Measurements from ENCODE around the gene OPN4.

Gene OPN4

DNA sequence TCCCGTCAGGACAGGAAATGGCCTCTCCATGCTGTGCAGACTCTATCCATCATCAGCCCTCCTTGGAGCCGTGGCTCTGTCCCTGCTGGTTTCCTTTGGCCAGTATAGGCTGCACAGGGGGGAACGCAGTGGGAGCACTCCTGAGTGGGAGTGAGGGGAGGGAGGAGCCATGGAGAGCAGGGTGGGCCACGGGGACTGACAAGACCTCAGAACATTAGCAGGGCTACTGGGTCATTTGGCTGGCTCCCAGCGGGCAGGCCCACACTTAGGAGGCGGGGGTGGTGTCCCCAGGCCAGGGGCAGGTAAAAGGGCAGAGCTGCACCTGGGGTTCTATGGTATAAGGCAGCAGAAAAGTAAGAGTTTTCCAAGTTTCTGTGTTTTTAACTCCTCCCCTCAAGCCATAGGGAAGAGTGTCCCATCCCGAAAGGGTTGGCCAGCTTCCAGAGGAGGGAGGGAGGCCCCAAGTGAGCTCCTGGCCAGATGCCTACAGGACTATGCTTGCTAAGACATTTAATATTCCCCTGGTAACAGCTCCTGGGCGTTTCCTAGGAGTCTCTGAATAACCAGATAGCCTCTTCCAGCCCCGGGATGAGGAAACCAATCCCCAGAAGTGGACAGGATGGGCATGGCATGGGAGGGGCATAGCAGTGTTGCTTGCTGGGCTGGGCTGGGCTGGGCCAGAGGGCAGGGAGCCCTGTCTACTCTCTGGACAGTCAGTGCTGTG is 5.5 kb upstream of the OPN4 start:
- peak; percentile 81 for DNase-seq

DNA sequence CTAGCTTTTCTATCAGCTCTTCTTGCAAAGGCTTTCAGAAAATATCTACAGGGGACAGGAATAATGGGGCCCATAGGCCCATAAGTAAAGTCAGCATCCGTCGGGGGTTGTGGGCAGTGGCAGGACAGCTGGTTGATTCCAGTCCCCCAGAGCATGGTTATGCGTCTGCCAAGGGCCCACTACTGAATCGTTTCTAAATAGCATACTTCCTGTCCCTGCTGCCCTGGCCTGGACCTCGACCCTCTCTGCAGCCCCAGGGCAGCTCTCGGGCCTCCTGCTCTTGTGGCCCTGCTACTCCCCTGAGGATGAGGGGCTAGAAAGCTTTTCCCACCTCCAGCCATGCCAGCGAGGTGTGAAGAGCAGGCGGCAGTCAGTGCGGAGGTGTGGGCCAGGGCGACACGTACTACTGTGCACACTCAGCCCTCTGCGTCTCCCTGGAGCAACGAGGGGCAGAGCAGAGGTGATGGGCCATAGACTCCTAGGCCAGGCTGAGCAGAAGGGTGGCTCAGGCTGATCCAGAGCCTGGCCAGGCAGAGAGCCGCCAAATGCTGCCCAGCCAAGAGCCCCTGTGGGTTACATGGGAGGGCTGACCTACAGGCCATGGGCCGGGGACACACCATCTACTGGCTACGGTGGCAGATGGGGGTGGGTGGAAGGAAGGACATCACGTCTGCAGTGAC is 4.7 kb upstream of the OPN4 start:
- DNase-seq: no peak

DNA sequence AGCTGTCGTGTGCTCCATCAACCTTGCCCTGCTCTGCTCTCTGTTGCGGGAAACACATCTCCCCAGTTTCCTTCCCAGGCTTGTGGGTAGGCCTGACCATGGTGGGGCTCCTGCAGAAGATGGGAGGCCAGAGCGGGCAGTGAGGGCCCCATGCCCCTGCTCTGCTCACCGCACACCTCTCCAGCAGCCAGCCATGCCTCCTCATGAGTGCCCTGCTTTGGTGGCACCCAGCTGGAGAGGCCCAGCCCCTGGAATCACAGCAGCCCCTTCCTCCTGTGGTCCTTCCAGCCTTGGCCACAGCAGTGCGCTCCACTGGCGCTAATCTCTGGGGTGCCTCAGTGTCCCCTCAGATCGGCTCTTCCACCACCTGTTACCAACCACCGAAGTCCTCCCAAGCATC is 4.2 kb upstream of the OPN4 start:
- no peak for DNase-seq

DNA sequence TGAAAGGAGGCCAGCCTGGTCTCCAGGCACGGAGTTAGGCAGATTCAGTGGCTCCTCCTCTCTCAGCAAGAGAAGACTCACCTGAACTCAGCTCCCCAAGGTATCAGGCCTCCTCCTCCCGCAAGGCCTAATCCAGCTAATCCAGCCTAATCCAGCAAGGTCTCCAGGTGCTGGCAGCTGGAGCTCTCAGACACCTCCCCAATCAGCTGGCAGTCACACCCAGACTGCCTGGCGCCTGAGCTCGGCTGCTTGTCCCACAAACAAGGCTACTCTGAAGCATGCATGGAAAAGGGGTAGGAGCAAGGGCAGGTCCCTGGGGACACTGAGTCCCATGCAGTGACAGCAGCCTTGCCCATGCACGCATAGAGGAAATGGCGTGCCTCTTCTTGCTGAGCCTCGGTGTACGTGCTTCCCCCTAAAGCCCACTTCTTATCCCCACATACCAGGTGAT is 3.3 kb upstream of the OPN4 start:
- no peak for DNase-seq

DNA sequence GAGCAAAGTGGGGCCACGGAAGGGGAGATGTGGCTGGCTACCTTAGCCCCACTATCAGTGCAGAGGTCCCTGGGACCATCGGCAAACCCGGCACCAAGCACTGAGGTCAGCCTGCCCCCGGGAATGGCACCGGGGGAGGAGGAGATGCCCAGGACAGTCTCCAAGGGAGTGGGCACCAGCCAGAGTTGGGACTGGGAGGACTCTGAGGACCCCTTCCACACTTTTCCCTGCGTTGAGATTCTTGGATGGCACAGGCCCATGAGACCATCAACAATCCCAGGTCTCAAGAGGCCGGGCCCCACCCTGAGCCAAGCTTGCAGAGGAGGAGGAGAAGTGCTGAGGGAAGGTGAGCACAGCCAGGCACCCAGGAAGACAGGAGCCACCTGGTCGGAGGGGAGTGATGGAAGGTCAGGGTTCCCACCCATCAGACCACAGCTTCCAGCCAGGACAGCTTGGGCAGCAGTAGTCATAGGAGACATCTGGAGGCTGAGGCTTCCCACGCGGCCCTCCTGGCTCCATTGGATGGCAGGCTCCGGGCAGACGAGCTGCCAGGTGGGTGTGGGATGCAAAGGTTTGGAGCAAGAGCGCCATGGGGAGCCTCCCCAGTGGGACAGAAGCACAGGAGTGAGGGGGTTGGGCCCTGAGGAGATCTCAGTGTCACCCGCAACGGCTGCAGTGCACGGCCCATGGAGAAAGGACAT is 2.6 kb upstream of the OPN4 start:
- DNase-seq: no peak

DNA sequence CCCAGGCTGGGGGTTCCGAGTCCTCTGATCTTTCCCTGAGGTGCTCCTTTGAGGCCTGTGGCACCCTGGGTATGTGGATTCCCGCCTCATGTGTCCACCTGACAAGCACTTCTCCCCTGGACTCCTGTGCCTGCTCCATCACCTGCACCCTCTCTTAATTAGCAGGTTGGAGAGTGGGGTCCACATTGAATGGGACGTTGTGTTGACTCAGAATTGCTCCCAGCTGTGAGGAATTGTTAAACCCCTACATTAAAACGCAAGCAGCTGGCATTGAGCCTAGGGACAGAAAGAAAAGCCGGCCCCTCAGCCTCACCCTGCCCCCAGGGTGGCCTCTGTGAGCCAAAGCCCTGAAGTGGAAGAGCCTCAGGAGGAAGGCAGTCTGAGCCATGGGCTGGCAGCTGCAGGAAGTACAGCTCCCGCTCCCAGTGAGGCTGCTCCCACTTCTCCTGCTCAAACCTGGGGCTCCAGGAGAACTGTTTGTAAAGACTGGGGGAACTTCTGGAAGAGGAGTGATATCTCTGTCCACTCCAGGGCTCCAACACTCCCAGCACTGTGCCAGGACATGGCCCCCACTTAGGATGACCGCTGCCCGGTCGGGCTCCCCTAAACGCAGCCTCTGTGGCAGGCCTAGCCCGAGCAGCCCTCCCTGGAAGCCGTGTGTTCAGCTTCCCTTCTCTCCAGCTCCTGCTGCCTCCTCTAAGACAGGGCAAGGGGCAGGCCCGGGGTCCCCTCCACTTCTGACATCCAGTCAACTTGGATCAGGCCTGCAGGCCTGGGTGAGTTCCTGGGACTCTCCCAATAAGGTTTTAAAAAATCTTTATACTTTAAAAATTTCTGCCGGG is 1.8 kb upstream of the OPN4 start:
- peak; percentile 13 for DNase-seq

DNA sequence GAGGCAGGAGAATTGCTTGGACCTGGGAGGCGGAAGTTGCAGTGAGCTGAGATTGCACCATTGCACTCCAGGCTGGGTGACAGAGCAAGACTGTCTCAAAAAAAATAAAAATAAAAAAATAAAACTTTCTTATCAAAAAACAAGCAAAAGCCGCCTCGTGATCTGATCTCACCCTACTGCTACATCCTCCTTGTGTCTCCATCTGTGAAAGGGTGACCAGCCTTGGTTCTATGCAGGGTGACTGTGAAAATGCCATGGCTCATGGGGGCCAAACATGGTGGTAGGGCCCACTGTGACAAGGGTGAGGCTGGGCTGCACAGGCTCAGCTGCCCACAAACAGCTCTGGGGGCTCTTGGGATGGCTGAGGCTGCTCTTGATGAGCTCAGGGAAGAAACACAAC is 968 bp upstream of the OPN4 start:
- peak; percentile 10 for DNase-seq

DNA sequence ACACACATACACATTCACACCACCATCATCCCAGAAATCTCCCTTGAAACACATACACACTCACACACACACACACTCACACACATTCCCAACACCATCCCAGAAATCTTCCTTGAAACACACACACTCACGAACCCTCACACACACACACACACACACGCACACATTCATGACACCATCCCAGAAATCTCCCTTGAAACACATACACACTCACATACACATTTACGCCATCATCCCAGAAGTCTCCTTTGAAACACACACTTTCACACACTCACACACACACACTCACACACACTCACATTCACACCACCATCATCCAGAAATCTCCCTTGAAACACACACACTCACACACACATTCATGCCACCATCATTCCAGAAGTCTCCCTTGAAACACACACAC is 360 bp upstream of the OPN4 start:
- DNase-seq: no peak

DNA sequence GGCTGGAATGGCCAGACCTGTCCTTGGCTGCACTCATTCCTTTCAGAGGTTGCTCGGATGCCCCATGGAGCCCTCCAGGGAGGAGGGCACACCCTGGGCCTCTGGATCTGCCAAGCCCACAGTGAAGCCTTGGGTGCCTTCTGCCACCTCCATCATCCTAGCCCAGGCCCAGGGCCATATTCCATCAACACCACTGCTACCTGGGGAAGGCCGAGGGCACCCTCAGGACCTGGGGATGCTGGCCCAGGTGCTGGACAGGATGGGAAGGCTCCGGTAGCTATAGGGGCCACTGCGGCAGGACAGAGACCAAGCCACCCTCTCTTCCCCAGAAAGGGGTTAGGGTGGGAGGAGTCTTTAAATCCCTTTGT is 810 bp downstream of the OPN4 start:
- DNase-seq: peak; percentile 11

DNA sequence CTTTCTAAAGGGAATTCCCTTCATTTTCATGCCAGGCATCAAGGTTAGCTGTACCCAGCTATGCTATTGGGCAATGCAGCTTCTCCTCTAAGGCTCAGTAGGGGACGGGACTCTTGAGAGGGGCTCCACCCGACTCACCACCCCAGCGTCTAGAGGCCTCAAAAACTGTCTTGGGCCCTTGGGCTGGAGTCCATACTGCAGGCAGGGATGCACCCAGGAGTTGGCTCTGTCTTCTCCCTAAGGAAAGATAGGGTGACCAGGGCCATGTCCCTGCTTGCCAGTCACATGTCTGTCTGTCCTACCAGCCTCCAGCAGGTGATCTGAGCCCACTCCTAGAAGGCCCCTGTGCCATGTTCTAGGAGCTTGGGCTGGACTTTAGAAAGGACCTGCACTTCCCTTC is 1.2 kb downstream of the OPN4 start:
- peak; percentile 7 for DNase-seq

DNA sequence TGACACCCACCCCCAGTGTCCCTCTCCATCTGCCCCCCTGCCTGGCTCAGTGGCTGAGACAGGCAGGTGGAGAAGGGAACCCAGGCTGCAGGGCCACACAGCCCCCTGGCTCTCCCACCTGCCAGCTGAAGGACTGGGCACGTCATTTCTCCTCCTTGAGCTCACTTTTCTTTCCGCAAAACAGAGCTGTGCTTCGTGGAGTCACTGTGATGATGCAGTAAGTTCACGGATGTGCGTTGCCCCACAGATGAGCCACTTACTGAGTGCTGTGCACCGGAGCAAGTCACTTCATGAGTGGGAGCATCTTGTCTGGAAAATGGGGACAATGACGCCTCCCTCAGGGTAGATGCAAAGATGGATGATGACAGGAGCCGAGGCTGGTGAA is 2.7 kb downstream of the OPN4 start:
- DNase-seq: peak; percentile 10

DNA sequence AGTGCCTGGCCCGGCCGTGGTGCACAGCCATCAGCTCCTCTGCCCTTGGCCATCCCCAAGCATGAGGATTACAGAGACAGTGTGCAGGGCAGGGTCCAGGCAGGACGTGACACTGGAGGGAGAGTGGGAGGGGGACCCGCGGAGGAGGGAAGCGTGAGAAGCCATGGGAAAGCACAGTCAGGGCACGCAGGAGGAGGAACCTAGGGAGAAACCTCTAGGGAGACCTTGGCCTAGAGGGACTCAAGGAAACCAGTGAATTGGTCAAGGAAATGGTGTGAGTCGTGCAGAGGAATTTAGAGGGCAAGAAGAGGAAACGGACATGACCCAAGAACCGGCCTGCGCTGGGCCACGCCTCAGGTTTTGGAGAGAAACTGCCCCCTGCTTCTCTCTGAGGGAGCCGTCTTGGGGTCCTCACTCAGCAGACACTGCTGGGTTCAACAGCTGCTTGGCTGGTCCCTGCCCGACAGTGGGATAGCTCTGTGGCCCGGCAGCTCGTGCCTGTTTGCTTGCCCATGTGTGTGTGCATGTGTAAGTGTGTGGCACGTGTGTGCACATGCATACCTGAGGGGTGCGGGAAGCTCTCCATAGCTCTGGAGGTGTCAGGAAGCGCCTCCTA is 3.2 kb downstream of the OPN4 start:
- DNase-seq: peak; percentile 11

DNA sequence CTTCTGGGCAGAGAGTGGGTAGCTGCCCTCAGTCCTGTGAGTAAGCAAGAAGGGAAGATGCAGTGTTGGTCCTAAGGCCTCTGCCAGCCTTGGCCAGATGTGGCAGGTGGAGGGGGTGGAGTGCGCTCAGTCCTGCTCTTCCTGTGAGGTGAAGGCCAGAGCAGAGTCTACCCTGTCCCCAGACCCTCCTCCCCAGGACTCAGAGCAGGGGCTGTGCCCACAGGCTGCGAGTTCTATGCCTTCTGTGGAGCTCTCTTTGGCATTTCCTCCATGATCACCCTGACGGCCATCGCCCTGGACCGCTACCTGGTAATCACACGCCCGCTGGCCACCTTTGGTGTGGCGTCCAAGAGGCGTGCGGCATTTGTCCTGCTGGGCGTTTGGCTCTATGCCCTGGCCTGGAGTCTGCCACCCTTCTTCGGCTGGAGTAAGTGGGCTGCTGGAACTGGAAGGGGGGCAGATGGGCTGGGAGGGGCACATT is 4.0 kb downstream of the OPN4 start:
- DNase-seq: no peak

DNA sequence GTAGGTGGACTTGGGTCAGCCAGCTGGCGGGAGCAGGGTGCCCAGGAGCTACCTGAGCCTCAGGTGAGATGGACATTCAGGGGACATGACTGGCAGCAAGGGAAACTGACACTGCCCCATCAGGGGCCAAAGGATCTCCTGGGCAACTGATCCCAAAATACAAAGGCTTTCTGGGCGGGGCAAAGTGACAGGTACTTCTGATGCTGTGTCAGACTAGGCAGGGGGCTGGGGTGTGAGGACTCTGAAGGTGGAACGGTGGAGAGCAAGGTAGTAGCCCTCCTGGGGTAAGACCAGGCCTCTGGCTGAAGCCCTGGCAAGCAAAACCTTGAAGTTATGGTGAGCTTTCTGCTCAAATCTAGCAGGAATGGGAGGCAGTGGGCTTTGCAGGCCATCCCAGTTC is 4.4 kb downstream of the OPN4 start:
- DNase-seq: peak; percentile 11

DNA sequence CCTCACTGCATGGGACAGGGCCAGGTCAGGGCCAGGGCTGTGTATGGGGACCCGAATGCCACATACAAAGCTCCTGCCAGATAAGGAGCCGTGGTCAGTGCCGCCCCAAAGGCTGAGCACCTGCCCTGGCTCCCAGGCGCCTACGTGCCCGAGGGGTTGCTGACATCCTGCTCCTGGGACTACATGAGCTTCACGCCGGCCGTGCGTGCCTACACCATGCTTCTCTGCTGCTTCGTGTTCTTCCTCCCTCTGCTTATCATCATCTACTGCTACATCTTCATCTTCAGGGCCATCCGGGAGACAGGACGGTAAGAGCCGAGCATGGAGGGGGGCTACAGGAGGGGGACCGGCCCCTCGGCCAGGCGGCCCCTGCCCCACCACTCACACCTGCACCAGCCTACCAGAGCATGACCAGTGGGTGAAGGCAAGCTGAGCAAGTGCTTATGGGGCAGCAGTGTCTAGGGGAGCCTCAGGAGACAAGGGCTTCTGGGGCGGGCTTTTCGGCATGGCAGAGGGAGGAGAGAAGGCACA is 4.9 kb downstream of the OPN4 start:
- DNase-seq: peak; percentile 9

DNA sequence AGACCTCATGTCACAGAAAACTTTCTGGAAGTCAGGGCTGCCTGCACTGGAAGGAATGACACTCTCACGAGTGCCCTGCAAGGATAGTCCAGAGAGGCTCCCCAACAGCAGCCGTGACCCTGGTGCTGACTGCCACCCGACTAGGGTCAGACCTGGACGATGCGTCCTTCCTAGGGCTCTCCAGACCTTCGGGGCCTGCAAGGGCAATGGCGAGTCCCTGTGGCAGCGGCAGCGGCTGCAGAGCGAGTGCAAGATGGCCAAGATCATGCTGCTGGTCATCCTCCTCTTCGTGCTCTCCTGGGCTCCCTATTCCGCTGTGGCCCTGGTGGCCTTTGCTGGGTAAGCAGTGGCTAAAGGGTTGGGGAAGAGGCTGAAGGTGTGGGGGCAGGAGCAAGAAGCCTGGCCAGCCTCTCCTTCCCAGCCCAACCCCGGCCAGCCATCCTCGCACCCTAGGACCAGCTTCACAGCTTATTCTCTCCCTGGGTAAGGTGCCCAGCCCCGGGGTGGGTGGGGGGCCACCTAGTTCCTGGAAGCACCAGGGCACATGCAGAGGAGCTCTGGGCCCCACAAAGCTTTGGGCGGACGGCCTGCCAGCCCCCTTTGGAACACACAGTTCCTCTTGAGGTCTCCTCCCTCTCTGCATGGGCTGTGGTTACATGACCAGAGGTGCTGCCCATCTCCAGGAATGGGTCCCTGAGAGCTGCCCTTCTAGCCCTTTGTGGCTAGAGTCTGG is 5.5 kb downstream of the OPN4 start:
- peak; percentile 13 for DNase-seq

DNA sequence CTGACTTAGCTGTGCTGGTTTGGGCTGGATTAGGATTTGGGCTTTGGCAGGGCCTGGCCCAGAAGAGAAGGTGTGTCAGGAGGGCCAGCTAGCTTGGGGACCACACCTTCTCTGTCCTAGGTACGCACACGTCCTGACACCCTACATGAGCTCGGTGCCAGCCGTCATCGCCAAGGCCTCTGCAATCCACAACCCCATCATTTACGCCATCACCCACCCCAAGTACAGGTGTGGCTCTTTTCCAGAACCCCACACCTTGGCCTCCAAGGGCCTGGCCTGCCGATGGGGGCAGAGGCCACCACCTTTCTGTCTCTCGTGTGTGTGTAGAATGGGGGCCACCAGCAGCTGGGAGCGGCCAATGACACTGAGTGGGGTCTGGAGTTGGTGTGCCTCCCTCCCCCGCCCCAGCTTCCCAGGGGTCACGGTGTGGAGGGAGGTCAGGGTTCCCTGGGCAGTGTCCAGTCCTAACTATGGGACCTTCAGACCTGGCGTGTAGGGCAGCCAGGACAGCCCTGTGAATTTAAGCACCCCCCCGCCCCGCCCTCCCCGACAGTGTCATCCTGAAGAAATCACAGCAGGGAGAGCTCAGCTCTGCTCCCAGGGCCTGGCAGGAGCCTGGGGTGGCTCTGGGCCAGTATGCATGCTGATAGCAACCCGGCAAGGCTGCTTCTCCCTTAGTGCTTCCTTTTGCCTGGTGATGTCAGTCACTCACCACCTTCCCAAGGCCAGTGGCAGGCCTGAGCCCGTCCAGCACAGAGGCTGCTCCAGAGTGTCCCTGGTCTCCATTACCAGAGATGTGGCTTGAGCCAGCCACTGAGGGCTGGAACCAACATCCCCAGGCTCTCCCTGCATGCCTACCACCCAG is 7.0 kb downstream of the OPN4 start:
- DNase-seq: peak; percentile 37

DNA sequence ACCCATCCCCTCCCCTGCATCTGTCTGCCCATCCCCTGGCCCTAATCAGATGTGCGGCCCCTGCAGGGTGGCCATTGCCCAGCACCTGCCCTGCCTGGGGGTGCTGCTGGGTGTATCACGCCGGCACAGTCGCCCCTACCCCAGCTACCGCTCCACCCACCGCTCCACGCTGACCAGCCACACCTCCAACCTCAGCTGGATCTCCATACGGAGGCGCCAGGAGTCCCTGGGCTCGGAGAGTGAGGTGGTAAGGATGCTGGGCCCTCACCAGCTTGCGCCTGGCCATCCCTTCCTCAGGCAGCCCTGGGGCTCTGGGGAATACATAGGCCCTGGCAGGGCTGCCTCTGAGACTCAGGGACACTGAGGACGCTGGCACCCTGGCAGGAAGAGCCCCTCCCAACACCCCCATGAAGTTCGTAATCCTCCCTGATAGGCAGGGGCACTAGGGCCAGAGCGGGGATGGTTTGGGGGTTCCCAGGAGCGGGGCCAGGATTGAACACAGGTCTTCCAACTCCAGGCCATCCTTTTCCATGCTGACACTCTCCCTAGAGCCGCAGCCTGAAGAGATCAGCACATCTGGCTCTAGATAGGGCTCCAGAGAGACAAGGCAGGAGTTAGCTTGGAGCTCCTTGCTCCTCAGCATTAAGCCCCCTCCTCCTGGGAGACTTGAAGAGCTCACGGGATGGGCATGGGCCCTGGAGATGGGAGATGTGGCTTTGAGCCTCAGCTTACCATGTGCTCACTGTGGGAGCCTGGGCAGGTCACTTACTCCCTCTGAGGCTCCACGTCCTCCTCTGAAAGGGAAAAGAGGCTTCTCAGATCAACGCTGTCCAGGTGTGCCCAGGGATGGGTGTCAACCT is 8.1 kb downstream of the OPN4 start:
- peak; percentile 13 for DNase-seq

DNA sequence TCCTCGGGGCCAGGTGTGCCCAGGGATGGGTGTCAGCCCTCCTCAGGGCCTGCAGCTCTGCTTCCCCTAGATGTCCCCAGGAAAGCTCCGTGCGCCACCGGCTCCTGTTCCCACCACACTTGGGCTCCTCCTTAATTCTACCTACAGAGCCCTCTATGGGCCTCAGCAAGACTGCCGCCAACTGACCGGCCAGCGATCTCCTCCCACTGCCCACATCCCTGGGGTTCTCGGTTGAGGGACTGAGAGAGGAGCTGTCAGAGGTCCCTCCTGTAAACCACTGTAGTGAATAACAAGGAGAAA is 8.6 kb downstream of the OPN4 start:
- DNase-seq: no peak
